GM12878 (cell line): Measurements from ENCODE around the gene BFSP2. TPM values are rescaled to one million over a fixed set of nuclear protein-coding genes. Genes with fewer than 3 reads are reported as not detected.
A peak's percentile ranks its signal among the peaks of the same experiment; 100 is the strongest.

Experiments
- ATAC-seq: fragments of 200-7000 bp; cut with Tn5 transposase; 3 replicates; pipeline ENCODE4 v1.9.1; 2020; ENCODE audit warnings: mild to moderate bottlenecking, moderate library complexity
- BruUV-seq: library from RNA; stranded (reverse); fragments of 400-500 nt; replicated peaks from 2 replicates; lab custom pipeline; 2021; lab: Mats Ljungman, UMichigan
- CTCF ChIA-PET: fragments of 300-600 bp; sonication (Branson Sonifier 250); formaldehyde crosslinking; extraction: SDS; loops from one replicate; lab custom pipeline; 2021; ENCODE audit warnings: inconsistent platforms; lab: Yijun Ruan, JAX
- POLR2A ChIA-PET: fragments of 350-600 bp; formaldehyde crosslinking; extraction: SDS; loops from one replicate; lab custom pipeline; 2021; ENCODE audit warnings: inconsistent platforms; lab: Charles Lee
- RAD21 ChIA-PET: fragments of 300-600 bp; sonication (Branson Sonifier 250); formaldehyde crosslinking; loops from one replicate; lab custom pipeline; 2023; ENCODE audit warnings: antibody characterized with exemption; ENCODE audit not compliant: unreplicated experiment; lab: Charles Lee
- SMC1A ChIA-PET: fragments of 300-600 bp; sonication (Branson Sonifier 250); formaldehyde crosslinking; loops from one replicate; lab custom pipeline; 2023; ENCODE audit not compliant: unreplicated experiment, uncharacterized antibody; lab: Charles Lee
- DNase-seq: peaks from one replicate; pipeline ENCODE4 v3.0.0-alpha.2; 2011; ENCODE audit warnings: low read depth, low spot score
- FAIRE-seq: peaks from 3 replicates; lab custom pipeline; 2011; peaks lifted over from hg19 to GRCh38; lab: Jason Lieb, UNC
- H2AFZ ChIP-seq: 2 replicates; pipeline ENCODE4 v1.6.0; 2011; ENCODE audit warnings: low read depth, low read length, control low read depth; ENCODE audit not compliant: control insufficient read depth
- H3K27ac ChIP-seq: 2 replicates; pipeline ENCODE4 v1.5.1; 2011; ENCODE audit warnings: control low read depth; ENCODE audit not compliant: control insufficient read depth, insufficient read depth
- H3K27me3 ChIP-seq, 2 experiments: replicated peaks in 1 of 2; 2 replicates each; pipeline versions ENCODE4 v1.6.0 to v1.6.1; 2011; ENCODE audit warnings: low read length in 1 of 2; ENCODE audit not compliant: control insufficient read depth in 2 of 2, insufficient read depth in 2 of 2
- H3K36me3 ChIP-seq, 2 experiments: 2 replicates each; pipeline ENCODE4 v1.5.1; 2011; ENCODE audit warnings: low read length in 1 of 2; ENCODE audit not compliant: control insufficient read depth in 2 of 2, insufficient read depth in 2 of 2
- H3K4me1 ChIP-seq: 2 replicates; pipeline ENCODE4 v1.6.1; 2011; ENCODE audit warnings: mild to moderate bottlenecking, low read length, moderate library complexity, mixed read lengths; ENCODE audit not compliant: control insufficient read depth, insufficient read depth
- H3K4me2 ChIP-seq: 2 replicates; pipeline ENCODE4 v1.6.0; 2011; ENCODE audit warnings: control low read depth; ENCODE audit not compliant: control insufficient read depth, insufficient read depth
- H3K4me3 ChIP-seq: fragments of 200-600 bp; sonication (generic); 2 replicates; pipeline ENCODE4 v1.5.1; 2016
- H3K79me2 ChIP-seq: 2 replicates; pipeline ENCODE4 v1.6.0; 2011; ENCODE audit warnings: low read length; ENCODE audit not compliant: control insufficient read depth, insufficient read depth
- H3K9ac ChIP-seq: 2 replicates; pipeline ENCODE4 v1.8.0; 2011; ENCODE audit warnings: low read length, control low read depth, mixed read lengths; ENCODE audit not compliant: control insufficient read depth, insufficient read depth
- H3K9me3 ChIP-seq: replicated peaks from 3 replicates; pipeline ENCODE4 v1.5.1; 2011; ENCODE audit warnings: mild to moderate bottlenecking, low read length; ENCODE audit not compliant: control insufficient read depth, insufficient read depth
- H4K20me1 ChIP-seq: 2 replicates; pipeline ENCODE4 v1.6.0; 2011; ENCODE audit not compliant: control insufficient read depth, insufficient read depth
- E2F8 ChIP-seq: fragments of 450-650 bp; IDR thresholded peaks from 2 replicates; pipeline ENCODE4 v1.6.1; 2018; ENCODE audit warnings: mild to moderate bottlenecking, low read depth, moderate library complexity; ENCODE audit not compliant: partially characterized antibody
- EGR1 ChIP-seq, 2 experiments: IDR thresholded peaks; 1 replicate in 1 of 2; 2 replicates in 1 of 2; pipeline ENCODE4 v1.6.1; 2011 to 2012; ENCODE audit warnings: low read depth in 2 of 2, low read length in 2 of 2, borderline replicate concordance in 1 of 2, mild to moderate bottlenecking in 1 of 2, moderate library complexity in 1 of 2
- KLF5 ChIP-seq: fragments of 450-650 bp; IDR thresholded peaks from 2 replicates; pipeline ENCODE4 v1.6.1; 2014; ENCODE audit warnings: mild to moderate bottlenecking; ENCODE audit not compliant: partially characterized antibody
- RFX5 ChIP-seq: IDR thresholded peaks from 2 replicates; pipeline ENCODE4 v1.6.1; 2011; ENCODE audit warnings: low read depth, low read length, improper control_type of control experiment
- TCF12 ChIP-seq: IDR thresholded peaks from 2 replicates; pipeline ENCODE4 v1.6.1; 2011; ENCODE audit warnings: low read depth, mild to moderate bottlenecking, low read length
- WGBS: methylation state at CpG from one replicate; pipeline ENCODE4 v1.1.6; 2016; ENCODE audit warnings: low lambda C conversion rate; ENCODE audit not compliant: insufficient replicate concordance, insufficient coverage; ENCODE audit errors: missing lambda C conversion rate; 5-methylcytosine and 5-hydroxymethylcytosine counted together
- in situ Hi-C: fragments of 300-500 bp; cut with MboI; formaldehyde crosslinking; loops from 9 replicates; pipeline ENCODE4 v1.14.3; 2018; ENCODE audit warnings: mixed read lengths
- intact Hi-C: fragments of 100-400 bp; cut with micrococcal nuclease; formaldehyde crosslinking; loops from one replicate; pipeline ENCODE4 v1.14.2; 2022; ENCODE audit not compliant: unreplicated experiment
- polyA plus RNA-seq, 11 experiments: library from polyadenylated mRNA; depleted of rRNA in 4 of 11; unstranded in 6 of 11; stranded (reverse) in 5 of 11; fragments of >200 nt; fragmentation: Nextera tagmentation in 4 of 11; fragmentation: Illumina TruSeq in 1 of 11; extraction: Ambion mirVana in 4 of 11; extraction: Trizol in 1 of 11; gene quantifications; 1 replicate in 1 of 11; 2 replicates in 10 of 11; pipeline versions ENCODE4 v1.2.1 to v1.2.3, GENCODE V29; 2011 to 2016; ENCODE audit warnings: inconsistent platforms in 2 of 11, missing spikeins in 2 of 11, low read depth in 1 of 11
- total RNA-seq, 4 experiments: library from RNA; depleted of rRNA in 3 of 4; stranded (reverse); fragments of >200 nt in 3 of 4; fragmentation: Illumina TruSeq in 1 of 4; extraction: Trizol in 1 of 4; gene quantifications; 2 replicates each; pipeline versions ENCODE4 v1.2.1 to v1.2.3, GENCODE V29; 2013 to 2021

The BFSP2 gene
- total and polyA plus RNA-seq, 10 of the 15 experiments (the other 5 are each of a cell fraction or from before 2014, with no cell fraction given), result 1.5 to 20.4 (median 7.3) TPM

GRCh38 chr3:133410191-133410892, 10.5 kb downstream of the BFSP2 start:
- no peak for DNase-seq
- POLR2A ChIA-PET, result no interaction called here

More at GRCh38 chr3:133410191-133410892, 10.5 kb downstream of the BFSP2 start:
- H3K27me3 ChIP-seq, result peaks cover 0 to 2% of the 10 kb centered on the region in 2 experiments; a peak in 1 of 4 replicates
- ChIA-PET RAD21 (no interaction called here), CTCF (interaction anchor here (0.7 to 1.5 kb wide), 5 partner anchors 11 to 168 kb away, joined by 3 to 8 read pairs (median 3); no protein-coding TSS in a partner anchor), SMC1A (interaction anchor here (0.6 to 1.2 kb wide), 5 partner anchors 9 to 221 kb away, joined by 3 to 4 read pairs (median 3); no protein-coding TSS in a partner anchor)
- FAIRE-seq, result no peak
- H3K27ac ChIP-seq, result no peak overlapping the region
- 33% methylated on average over 17 of the region's 17 CpGs for WGBS
- BruUV-seq, result no TSS peak
- no peaks in the 10 kb centered on the region for H4K20me1 ChIP-seq
- no peaks in the 10 kb centered on the region for H3K79me2 ChIP-seq
- H3K4me2 ChIP-seq, result no peak overlapping the region
- H3K9ac ChIP-seq, result no peak overlapping the region
- intact Hi-C loops, result no loop called here
- H2AFZ ChIP-seq, result no peak overlapping the region
- H3K9me3 ChIP-seq, result no peaks in the 10 kb centered on the region
- H3K4me3 ChIP-seq, result no peak overlapping the region
- no peaks in the 10 kb centered on the region for H3K36me3 ChIP-seq
- no peak for TF ChIP-seq E2F8
- TF ChIP-seq KLF5, result no peak
- TF ChIP-seq RFX5, result no peak
- peak in 1 of 2 experiments; percentile 13; a peak in 1 of 3 replicates for TF ChIP-seq EGR1 (IDR thresholded peaks at IDR 0.05; ENCODE audit: borderline replicate concordance in 1 of 2, low read depth in 2 of 2, low read length in 2 of 2)
- TF ChIP-seq TCF12, result no peak
- H3K4me1 ChIP-seq, result no peaks in the 10 kb centered on the region
- ATAC-seq, result no peak
- in situ Hi-C loops, result no loop called here
